Progenitor cell of endocrine pancreas (in vitro differentiated cells): ENCODE data around the gene MRAP2. TPM values are rescaled to one million over a fixed set of nuclear protein-coding genes. Genes with fewer than 3 reads are reported as not detected.
"Not testable (repeated sequence)": the region's sequence is repeated elsewhere in the genome, so short reads cannot be mapped to it uniquely, and the experiment has no call there.

Experiments
- DNase-seq: peaks from one replicate; pipeline ENCODE4 v3.0.0; 2021; ENCODE audit warnings: low spot score; ENCODE audit not compliant: unreplicated experiment
- H3K27ac Mint-ChIP-seq: 2 replicates; pipeline ENCODE4 v1.8.0; 2021; ENCODE audit warnings: mild to moderate bottlenecking, moderate library complexity, mixed read lengths
- H3K27me3 Mint-ChIP-seq: 2 replicates; pipeline ENCODE4 v1.8.0; 2021; ENCODE audit warnings: mixed read lengths
- H3K36me3 Mint-ChIP-seq: 2 replicates; pipeline ENCODE4 v1.8.0; 2022; ENCODE audit warnings: mixed read lengths; ENCODE audit not compliant: insufficient read depth
- H3K4me1 Mint-ChIP-seq: 2 replicates; pipeline ENCODE4 v1.8.0; 2021; ENCODE audit warnings: low read depth, mixed read lengths
- H3K4me3 Mint-ChIP-seq: 2 replicates; pipeline ENCODE4 v1.8.0; 2021; ENCODE audit warnings: low read depth, mild to moderate bottlenecking, moderate library complexity, mixed read lengths
- H3K9me3 Mint-ChIP-seq: 2 replicates; pipeline ENCODE4 v1.8.0; 2021; ENCODE audit warnings: low read depth, mixed read lengths
- total RNA-seq: library from RNA; stranded (reverse); gene quantifications from 2 replicates; pipeline ENCODE4 v1.2.1, GENCODE V29; 2021
- TF ChIP-seq, protein P1 (sequence below): fragments of 200-600 bp; sonication (generic); IDR thresholded peaks from one replicate; pipeline ENCODE4 v1.5.0; 2021; ENCODE audit warnings: antibody characterized with exemption, mild to moderate bottlenecking; ENCODE audit not compliant: unreplicated experiment

The MRAP2 gene
- total RNA-seq, 1 donor from 2014 or later = 1.1 TPM

- Mint-ChIP-seq H3K4me1 (peaks cover 1% of the 10 kb centered on the region), H3K27me3 (no peaks in the 10 kb centered on the region), H3K36me3 (no peaks in the 10 kb centered on the region), H3K9me3 (peaks cover 5% of the 10 kb centered on the region), H3K4me3 (no peak overlapping the region), H3K27ac (no peak overlapping the region)
- DNase-seq = no peak
- TF ChIP-seq, protein P1, sequence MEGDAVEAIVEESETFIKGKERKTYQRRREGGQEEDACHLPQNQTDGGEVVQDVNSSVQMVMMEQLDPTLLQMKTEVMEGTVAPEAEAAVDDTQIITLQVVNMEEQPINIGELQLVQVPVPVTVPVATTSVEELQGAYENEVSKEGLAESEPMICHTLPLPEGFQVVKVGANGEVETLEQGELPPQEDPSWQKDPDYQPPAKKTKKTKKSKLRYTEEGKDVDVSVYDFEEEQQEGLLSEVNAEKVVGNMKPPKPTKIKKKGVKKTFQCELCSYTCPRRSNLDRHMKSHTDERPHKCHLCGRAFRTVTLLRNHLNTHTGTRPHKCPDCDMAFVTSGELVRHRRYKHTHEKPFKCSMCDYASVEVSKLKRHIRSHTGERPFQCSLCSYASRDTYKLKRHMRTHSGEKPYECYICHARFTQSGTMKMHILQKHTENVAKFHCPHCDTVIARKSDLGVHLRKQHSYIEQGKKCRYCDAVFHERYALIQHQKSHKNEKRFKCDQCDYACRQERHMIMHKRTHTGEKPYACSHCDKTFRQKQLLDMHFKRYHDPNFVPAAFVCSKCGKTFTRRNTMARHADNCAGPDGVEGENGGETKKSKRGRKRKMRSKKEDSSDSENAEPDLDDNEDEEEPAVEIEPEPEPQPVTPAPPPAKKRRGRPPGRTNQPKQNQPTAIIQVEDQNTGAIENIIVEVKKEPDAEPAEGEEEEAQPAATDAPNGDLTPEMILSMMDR = no peak
Observed at GRCh38 chr6:84062519-84063154, 29.1 kb downstream of the MRAP2 start.

DNA sequence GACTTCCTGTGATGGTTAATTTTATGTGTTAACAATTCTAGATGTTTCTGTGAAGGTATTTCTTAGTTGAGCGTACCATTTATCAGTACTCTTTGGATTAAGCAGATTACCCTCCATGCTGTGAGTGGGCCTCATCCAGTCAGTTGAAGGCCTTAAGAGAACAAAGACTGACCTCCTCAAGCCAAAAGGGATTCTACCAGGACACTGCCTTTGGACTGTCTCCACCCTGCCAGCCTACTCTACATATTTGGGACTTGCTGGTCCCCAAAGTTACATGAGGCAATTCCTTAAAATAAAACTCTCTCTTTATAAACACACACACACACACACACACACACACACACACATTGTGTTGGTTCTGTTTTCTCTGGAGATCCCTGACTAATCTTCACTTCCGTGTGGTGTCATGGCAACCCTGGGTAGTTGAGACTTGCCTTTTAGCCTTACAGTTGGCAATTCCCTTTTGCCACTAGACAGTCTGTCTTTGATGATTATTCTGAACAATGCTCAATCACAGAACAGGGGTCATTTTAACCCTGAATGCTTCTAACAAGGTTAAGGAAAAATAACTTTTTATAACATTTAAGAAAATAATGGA, 32.2 kb downstream of the MRAP2 start:
- Mint-ChIP-seq H3K36me3 (peaks cover 2% of the 10 kb centered on the region), H3K4me1 (peaks cover 1% of the 10 kb centered on the region), H3K27ac (no peak overlapping the region), H3K4me3 (no peak overlapping the region), H3K27me3 (no peaks in the 10 kb centered on the region), H3K9me3 (peaks cover 23% of the 10 kb centered on the region)
- TF ChIP-seq, protein P1 = no peak
- DNase-seq = no peak

DNA sequence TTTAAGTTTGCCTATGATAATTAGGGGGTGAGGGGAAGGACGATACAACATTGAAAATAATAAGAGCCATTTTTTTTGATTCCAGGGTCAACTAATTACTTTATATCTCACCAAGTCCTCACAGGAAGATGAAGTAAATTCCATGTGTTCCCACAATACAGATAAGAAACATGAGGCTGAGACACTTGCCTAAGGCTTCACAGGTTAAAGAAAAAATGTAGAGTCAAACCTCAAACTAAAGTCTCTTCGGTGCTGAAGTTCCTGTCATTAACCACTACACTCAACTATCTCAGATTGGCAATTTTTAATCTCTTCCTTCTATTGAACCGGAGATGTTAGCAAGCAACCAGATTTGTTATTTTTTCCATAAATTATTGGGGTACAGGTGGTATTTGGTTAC, 33.0 kb downstream of the MRAP2 start:
- Mint-ChIP-seq H3K27ac (no peak overlapping the region), H3K9me3 (peaks cover 31% of the 10 kb centered on the region), H3K4me1 (peaks cover 1% of the 10 kb centered on the region), H3K36me3 (peaks cover 2% of the 10 kb centered on the region), H3K27me3 (no peaks in the 10 kb centered on the region), H3K4me3 (no peak overlapping the region)
- DNase-seq = no peak
- TF ChIP-seq, protein P1 = no peak

GRCh38 chr6:84068873-84069272, 35.3 kb downstream of the MRAP2 start:
- H3K4me3 Mint-ChIP-seq, DNase-seq, H3K4me1 Mint-ChIP-seq, H3K36me3 Mint-ChIP-seq, H3K27me3 Mint-ChIP-seq, H3K27ac Mint-ChIP-seq: not testable (repeated sequence)
- H3K9me3 Mint-ChIP-seq = peaks cover 32% of the 10 kb centered on the region

DNA sequence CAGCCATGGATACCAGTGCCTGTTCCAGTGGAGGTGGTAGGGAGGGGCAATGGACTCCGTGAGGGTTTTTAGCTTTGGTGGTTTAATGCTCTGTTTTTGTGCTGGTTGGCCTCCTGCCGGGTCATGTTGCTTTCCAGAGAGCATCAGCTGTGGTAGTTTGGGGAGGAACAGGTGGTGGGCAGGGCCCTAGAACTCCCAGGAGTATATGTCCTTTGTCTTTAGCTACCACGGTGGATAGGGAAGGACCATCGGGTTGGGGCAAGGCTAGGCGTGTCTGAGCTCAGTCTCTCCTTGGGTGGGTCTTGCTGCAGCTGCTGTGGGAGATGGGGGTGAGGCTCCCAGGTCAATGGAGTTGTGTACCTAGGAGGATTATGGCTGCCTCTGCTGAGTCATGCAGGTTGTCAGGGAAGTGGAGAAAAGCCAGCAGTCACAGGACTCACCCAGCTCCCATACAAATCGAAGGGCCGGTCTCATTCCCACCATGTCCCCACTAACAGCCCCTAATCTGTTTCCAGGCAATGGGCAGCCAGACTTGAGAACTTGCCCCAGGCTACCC, 38.9 kb downstream of the MRAP2 start:
- Mint-ChIP-seq H3K36me3 (peaks cover 2% of the 10 kb centered on the region), H3K4me1 (peaks cover 3% of the 10 kb centered on the region), H3K27me3 (no peaks in the 10 kb centered on the region), H3K4me3 (no peak overlapping the region), H3K27ac (no peak overlapping the region), H3K9me3 (peaks cover 28% of the 10 kb centered on the region)
- TF ChIP-seq, protein P1 = no peak
- DNase-seq = no peak
